ENCODE measurements around the gene DMRT1.

Gene DMRT1

DNA sequence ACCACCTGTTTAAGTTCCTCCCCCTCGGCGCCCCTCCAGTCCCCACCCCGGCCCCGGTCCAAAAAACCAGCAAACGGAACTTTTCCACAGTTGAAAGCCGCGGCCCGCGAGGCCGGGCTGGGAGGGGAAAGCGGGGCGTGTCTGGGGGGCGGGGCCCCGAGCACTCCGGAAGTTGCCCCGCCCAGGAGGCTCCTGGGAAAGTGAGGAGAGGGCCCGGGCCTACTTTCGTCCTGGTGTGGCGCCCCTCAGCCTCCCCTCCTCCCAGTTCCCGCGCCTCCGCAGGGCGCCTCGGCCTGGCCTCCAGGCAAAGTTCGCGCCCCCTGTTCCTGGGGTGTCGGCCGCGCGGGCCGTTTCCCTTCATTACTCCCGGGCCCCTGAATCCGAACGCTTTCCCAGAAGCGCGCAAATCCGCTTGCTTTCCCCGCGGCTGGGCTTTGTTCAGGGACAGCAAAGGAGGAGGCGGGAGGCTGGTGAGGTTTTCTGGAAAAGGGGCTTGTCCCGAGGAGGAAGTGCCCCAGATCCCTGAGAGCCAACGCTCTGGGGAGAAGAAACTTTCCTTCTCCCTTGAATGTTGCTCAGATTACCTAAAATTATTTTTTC lies 130.5 kb downstream of the DMRT1 start:
- Histone ChIP-seq H3K36me3 (ENCODE audit: insufficient read depth, low read length) (no peaks in the 10 kb centered on the region), H3K4me3 (ENCODE audit: low read length) (peak overlapping the region; percentile 47), H3K27me3 (ENCODE audit: insufficient read depth, low read length) (peaks cover 99% of the 10 kb centered on the region), H2AFZ (ENCODE audit: low read depth, low read length) (peak overlapping the region; percentile 57), H3K9me3 (ENCODE audit: low read length) (peaks cover 13% of the 10 kb centered on the region), H3K4me1 (ENCODE audit: insufficient read depth, low read length) (no peaks in the 10 kb centered on the region)

DNA sequence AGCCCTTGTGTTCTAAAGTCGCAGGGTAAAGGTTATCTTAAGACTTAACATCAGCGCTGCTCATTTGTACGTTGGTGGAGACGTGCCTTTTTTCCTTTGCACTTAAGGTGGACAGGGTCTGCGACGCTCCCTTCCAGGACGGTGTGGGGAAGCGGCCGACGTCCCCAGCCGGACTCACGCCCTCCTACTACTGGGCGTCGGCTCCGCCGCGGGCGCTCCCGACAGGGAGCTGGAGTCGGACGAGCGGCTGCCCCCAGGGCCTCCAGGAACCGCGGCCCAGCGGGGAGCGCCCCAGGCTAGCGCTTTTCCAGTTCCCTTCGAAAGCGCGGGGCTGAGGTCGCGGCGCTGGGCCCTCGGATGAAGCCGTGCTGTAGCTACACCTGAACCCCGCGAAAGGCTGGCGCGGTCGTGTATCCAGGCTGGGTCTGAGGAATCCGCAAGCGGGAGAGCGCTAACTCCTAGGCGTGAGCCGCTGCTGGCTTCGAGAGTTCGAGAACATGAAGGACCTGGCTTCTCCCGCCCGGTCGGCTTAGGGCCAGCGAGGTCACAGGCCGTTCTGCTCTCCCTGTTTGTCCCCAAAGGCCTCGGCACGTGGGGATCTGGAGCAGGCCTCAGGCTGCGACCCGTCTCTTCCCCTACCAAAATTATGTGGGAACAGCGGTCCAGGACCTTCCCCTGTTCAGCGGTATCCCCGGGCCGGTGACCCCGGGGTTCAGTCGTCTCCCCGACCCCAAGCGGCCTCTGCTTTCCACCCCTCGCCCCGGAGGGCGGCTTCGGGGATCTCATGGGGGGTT lies 131.2 kb downstream of the DMRT1 start:
- Histone ChIP-seq H2AFZ (ENCODE audit: low read depth, low read length) (peak overlapping the region; percentile 57), H3K9me3 (ENCODE audit: low read length) (peaks cover 13% of the 10 kb centered on the region), H3K4me1 (ENCODE audit: insufficient read depth, low read length) (no peaks in the 10 kb centered on the region), H3K36me3 (ENCODE audit: insufficient read depth, low read length) (no peaks in the 10 kb centered on the region), H3K27me3 (ENCODE audit: insufficient read depth, low read length) (peaks cover 98% of the 10 kb centered on the region), H3K4me3 (ENCODE audit: low read length) (peak overlapping the region; percentile 47)

DNA sequence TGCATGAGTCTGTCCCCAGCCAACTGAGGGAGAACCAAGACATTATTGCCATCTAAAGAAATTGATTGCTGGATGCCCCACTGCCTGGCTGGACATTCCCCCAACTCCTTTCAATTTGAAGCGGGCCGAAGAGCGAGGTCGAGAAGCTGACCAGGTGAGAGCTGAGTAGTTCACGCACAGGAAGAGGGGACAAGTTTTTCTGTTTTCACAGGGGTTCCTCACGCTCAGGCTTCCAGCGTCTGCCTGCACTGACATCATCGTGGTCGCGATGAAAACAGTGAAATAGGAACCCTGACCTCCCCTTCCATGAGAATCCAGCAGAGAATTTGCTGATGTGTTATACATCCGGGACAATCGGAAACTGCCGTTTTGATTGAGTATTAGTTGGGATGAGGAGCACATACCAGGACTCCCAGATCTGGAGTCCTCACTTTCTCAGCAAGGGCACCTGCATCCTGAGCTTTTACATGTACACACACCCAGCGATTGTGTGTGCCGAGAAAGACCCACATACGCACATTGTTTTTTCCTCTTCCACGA lies 131.9 kb downstream of the DMRT1 start:
- Histone ChIP-seq H3K36me3 (ENCODE audit: insufficient read depth, low read length) (no peaks in the 10 kb centered on the region), H3K9me3 (ENCODE audit: low read length) (peaks cover 13% of the 10 kb centered on the region), H3K4me1 (ENCODE audit: insufficient read depth, low read length) (no peaks in the 10 kb centered on the region), H3K4me3 (ENCODE audit: low read length) (no peak overlapping the region), H3K27me3 (ENCODE audit: insufficient read depth, low read length) (peaks cover 98% of the 10 kb centered on the region), H2AFZ (ENCODE audit: low read depth, low read length) (no peak overlapping the region)

GRCh38 chr9:974031-974995 lies 132.8 kb downstream of the DMRT1 start:
- Histone ChIP-seq H3K9me3 (ENCODE audit: low read length) (peaks cover 13% of the 10 kb centered on the region), H3K36me3 (ENCODE audit: insufficient read depth, low read length) (no peaks in the 10 kb centered on the region), H3K4me1 (ENCODE audit: insufficient read depth, low read length) (no peaks in the 10 kb centered on the region), H3K4me3 (ENCODE audit: low read length) (no peak overlapping the region), H3K27me3 (ENCODE audit: insufficient read depth, low read length) (peaks cover 97% of the 10 kb centered on the region), H2AFZ (ENCODE audit: low read depth, low read length) (no peak overlapping the region)

GRCh38 chr9:974996-975739 lies 133.7 kb downstream of the DMRT1 start:
- Histone ChIP-seq H3K9me3 (ENCODE audit: low read length) (peaks cover 13% of the 10 kb centered on the region), H3K4me1 (ENCODE audit: insufficient read depth, low read length) (no peaks in the 10 kb centered on the region), H3K27me3 (ENCODE audit: insufficient read depth, low read length) (peaks cover 97% of the 10 kb centered on the region), H3K4me3 (ENCODE audit: low read length) (no peak overlapping the region), H3K36me3 (ENCODE audit: insufficient read depth, low read length) (no peaks in the 10 kb centered on the region), H2AFZ (ENCODE audit: low read depth, low read length) (no peak overlapping the region)

DNA sequence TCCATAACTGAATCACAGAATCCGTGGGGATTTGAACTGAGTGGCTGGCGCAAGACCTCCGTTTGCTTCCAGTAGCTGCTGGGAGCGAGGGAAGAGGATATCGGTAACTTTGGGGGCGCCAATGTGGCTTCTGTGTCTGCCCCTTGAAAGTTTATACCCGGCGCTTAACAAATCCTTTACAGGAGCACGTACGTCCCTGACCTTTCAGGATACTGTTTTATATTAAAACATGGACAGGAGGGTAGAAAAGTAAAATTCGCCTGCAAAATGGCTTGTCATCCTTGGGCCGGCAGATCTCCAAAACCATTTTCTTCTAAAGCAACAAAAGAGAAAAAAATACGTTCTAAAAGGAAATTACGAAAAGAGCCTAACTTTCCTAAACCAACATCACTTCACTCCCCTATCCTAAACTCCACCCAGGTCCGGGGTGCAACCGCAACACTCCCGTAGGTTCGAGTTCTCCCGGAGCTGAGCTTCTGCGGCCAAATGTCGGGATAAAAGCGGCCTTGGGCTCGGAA lies 134.3 kb downstream of the DMRT1 start:
- Histone ChIP-seq H3K4me1 (ENCODE audit: insufficient read depth, low read length) (no peaks in the 10 kb centered on the region), H3K36me3 (ENCODE audit: insufficient read depth, low read length) (no peaks in the 10 kb centered on the region), H3K9me3 (ENCODE audit: low read length) (peaks cover 13% of the 10 kb centered on the region), H3K27me3 (ENCODE audit: insufficient read depth, low read length) (peaks cover 95% of the 10 kb centered on the region), H2AFZ (ENCODE audit: low read depth, low read length) (no peak overlapping the region), H3K4me3 (ENCODE audit: low read length) (no peak overlapping the region)

DNA sequence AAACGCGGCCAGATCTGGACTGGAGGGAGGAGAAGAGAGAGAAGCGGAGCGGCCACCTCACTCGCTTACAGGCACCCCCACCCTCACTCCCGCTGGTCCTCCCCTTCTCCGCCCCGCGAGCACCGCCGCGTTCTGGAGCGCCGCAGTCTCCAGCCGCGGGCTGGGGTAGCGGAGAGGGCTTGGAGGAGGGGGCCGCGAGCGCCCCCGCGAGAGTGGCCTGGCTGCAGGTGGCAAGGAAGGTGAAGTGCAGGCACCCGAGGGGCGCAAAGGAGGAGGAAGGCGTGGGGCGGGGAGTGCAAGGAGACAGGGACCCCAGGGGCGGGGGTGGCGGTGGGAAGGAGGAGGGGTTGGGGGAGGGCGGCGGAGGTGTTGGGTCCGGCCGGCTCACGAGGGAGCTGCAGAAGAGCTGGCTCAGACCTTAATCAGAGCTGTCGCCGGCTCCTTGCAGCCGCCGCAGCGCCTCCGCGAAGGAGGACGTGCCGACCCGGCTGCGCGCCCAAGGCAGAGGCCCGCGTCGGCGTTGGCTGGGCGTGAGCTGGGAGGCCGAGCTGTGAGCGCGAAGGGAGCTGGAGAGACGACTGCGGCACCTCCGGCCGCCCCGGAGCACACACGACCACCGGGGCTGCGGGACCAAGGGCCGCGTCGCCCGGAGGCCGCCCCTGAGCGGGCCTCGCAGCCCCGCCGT lies 134.9 kb downstream of the DMRT1 start, which contains the start of gene DMRT3:
Gene DMRT3, plus strand, starts transcription at position 398 of the 685 bp plus-strand sequence. CDS start 347 bp downstream, outside the sequence.
- Histone ChIP-seq H3K4me3 (ENCODE audit: low read length) (no peak within 1 kb of the TSS), H3K27me3 (ENCODE audit: insufficient read depth, low read length) (peaks cover 95% of the 10 kb centered on the region), H3K4me1 (ENCODE audit: insufficient read depth, low read length) (no peaks in the 10 kb centered on the region), H2AFZ (ENCODE audit: low read depth, low read length) (no peak within 1 kb of the TSS), H3K9me3 (ENCODE audit: low read length) (peaks cover 11% of the 10 kb centered on the region), H3K36me3 (ENCODE audit: insufficient read depth, low read length) (no peaks in the 10 kb centered on the region)

GRCh38 chr9:976943-977837 lies 135.7 kb downstream of the DMRT1 start:
- H3K27me3 ChIP-seq (ENCODE audit: insufficient read depth, low read length), result peaks cover 95% of the 10 kb centered on the region
- H3K9me3 ChIP-seq (ENCODE audit: low read length), result peaks cover 10% of the 10 kb centered on the region
- H3K36me3 ChIP-seq (ENCODE audit: insufficient read depth, low read length), result no peaks in the 10 kb centered on the region
- no peak overlapping the region for H3K4me3 ChIP-seq (ENCODE audit: low read length)
- H3K4me1 ChIP-seq (ENCODE audit: insufficient read depth, low read length), result no peaks in the 10 kb centered on the region
- no peak overlapping the region for H2AFZ ChIP-seq (ENCODE audit: low read depth, low read length)

DNA sequence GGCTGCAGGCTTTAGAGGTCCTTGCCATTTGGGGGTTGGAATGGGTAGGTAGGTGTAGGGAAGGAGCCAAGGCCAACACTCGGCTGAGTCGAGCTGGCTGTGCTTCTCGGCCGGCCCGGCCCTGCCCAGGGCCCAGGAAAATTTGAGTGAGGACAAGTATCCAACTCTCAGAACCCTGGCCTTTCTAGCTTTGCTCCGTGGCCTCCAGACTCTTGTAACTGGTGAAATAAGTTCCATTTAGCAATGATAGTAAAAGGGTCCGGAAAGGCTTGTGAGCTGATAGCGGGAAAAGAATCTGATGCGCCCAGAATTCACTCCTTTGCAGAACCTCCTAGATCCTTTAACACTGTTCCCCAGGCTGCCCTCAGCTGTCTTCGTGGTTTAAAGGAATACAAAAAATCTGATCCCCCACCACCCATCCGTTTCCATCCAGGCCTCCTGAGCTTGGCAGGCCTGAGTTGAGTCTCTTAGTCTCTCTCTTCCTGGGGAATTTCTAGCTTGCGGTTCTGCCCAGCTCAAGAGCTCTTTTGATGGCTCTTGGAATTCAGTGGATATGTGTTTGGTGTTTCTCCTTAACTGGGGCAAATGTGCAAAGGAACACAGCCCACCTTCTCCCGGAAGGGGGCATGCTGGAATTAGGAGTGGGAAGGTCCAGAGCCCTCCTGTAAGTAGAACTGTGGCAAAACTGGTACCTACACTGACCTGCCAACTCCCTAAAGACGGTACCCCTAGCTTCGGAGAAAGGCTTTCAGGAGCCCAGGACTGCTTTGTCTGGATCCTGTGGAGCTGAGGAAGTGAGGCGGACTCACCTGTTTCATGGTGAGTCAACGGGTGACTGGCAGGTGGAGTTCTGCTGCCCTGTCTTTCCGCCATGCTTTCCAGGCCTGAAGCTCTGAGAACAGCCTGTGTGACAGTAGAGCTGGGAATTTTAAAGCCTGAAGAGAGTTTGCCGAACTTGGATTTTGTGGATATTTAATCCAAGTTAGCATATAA lies 136.6 kb downstream of the DMRT1 start:
- Histone ChIP-seq H3K36me3 (ENCODE audit: insufficient read depth, low read length) (no peaks in the 10 kb centered on the region), H2AFZ (ENCODE audit: low read depth, low read length) (no peak overlapping the region), H3K4me1 (ENCODE audit: insufficient read depth, low read length) (no peaks in the 10 kb centered on the region), H3K27me3 (ENCODE audit: insufficient read depth, low read length) (peaks cover 94% of the 10 kb centered on the region), H3K9me3 (ENCODE audit: low read length) (peaks cover 10% of the 10 kb centered on the region), H3K4me3 (ENCODE audit: low read length) (no peak overlapping the region)

DNA sequence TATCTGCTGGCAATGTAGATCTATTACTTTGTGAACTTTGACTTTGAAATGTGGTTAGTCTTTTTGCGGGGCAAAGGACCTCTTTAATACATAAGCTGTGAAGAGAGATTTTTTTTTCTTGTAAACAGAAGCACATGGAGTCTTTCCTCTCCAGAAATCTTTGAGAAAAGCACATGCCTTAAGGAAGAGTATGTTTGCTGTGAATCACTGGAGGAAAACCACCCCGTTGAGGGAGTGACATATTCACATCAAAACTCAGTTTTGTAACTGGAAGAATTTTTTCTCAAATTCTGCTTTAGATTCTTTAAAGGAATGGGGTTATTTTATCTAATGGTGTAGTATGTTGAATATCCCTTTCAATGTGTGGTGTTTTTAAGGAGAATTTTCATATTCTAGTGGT lies 138.5 kb downstream of the DMRT1 start:
- Histone ChIP-seq H2AFZ (ENCODE audit: low read depth, low read length) (no peak overlapping the region), H3K36me3 (ENCODE audit: insufficient read depth, low read length) (no peaks in the 10 kb centered on the region), H3K4me3 (ENCODE audit: low read length) (no peak overlapping the region), H3K27me3 (ENCODE audit: insufficient read depth, low read length) (peaks cover 86% of the 10 kb centered on the region), H3K4me1 (ENCODE audit: insufficient read depth, low read length) (no peaks in the 10 kb centered on the region), H3K9me3 (ENCODE audit: low read length) (peaks cover 3% of the 10 kb centered on the region)
